GM03348 (cell line): ENCODE data around the gene UHRF1.
"Not testable (repeated sequence)": the region's sequence is repeated elsewhere in the genome, so short reads cannot be mapped to it uniquely, and the experiment has no call there.

Source experiments
- DNase-seq: peaks from one replicate; pipeline ENCODE4 v3.0.0; 2012; ENCODE audit warnings: low spot score

Gene UHRF1

GRCh38 chr19:4909156-4909896, at the start of gene UHRF1:
TSS of gene UHRF1 (plus strand) at chr19:4909501. CDS start at chr19:4910886, 1,385 bp downstream.
- no peak for DNase-seq

- no peak for DNase-seq
Measured at GRCh38 chr19:4859697-4860096, 49.6 kb upstream of the UHRF1 start.

GRCh38 chr19:4861147-4861546, 48.2 kb upstream of the UHRF1 start:
- no peak for DNase-seq

- DNase-seq = peak; percentile 76
Measured at GRCh38 chr19:4866595-4867424, 42.5 kb upstream of the UHRF1 start.

- DNase-seq = peak; percentile 100
Measured at GRCh38 chr19:4867534-4868285, 41.6 kb upstream of the UHRF1 start, which contains the start of gene PLIN3. TSS of gene PLIN3 (minus strand) at chr19:4867667. CDS start at chr19:4861394, 6,273 bp downstream.

GRCh38 chr19:4868286-4868834, 40.9 kb upstream of the UHRF1 start:
- no peak for DNase-seq

GRCh38 chr19:4870025-4870700, 39.1 kb upstream of the UHRF1 start:
- DNase-seq = peak; percentile 85

- no peak for DNase-seq
Measured at GRCh38 chr19:4871711-4872110, 37.6 kb upstream of the UHRF1 start.

GRCh38 chr19:4873930-4874329, 35.4 kb upstream of the UHRF1 start:
- DNase-seq = no peak

- no peak for DNase-seq
Measured at GRCh38 chr19:4877753-4878490, 31.4 kb upstream of the UHRF1 start.

GRCh38 chr19:4878491-4878968, 30.8 kb upstream of the UHRF1 start:
- DNase-seq = no peak

- DNase-seq = no peak
Measured at GRCh38 chr19:4879041-4879440, 30.3 kb upstream of the UHRF1 start.

GRCh38 chr19:4882874-4883273, 26.4 kb upstream of the UHRF1 start:
- not testable (repeated sequence) for DNase-seq

GRCh38 chr19:4884993-4885392, 24.3 kb upstream of the UHRF1 start:
- DNase-seq = not testable (repeated sequence)

GRCh38 chr19:4887803-4888202, 21.5 kb upstream of the UHRF1 start:
- DNase-seq = not testable (repeated sequence)

GRCh38 chr19:4889034-4889815, 20.1 kb upstream of the UHRF1 start:
- peak; percentile 55 for DNase-seq

GRCh38 chr19:4891066-4891465, 18.2 kb upstream of the UHRF1 start:
- DNase-seq = no peak

- DNase-seq = not testable (repeated sequence)
Measured at GRCh38 chr19:4892962-4893361, 16.3 kb upstream of the UHRF1 start.

- DNase-seq = no peak
Measured at GRCh38 chr19:4896372-4896771, 12.9 kb upstream of the UHRF1 start.

- DNase-seq = no peak
Measured at GRCh38 chr19:4897146-4897545, 12.2 kb upstream of the UHRF1 start.
